Lung (tissue), 12 donors: ENCODE results near the gene F2RL3. TPM values are rescaled to one million over a fixed set of nuclear protein-coding genes. Genes with fewer than 3 reads are reported as not detected.
A peak's percentile ranks its signal among the peaks of the same experiment; 100 is the strongest.

Source experiments
- ATAC-seq: fragments of 200-7000 bp; cut with Tn5 transposase; one replicate; pipeline ENCODE4 v1.9.1; 2020; ENCODE audit warnings: moderate number of reproducible peaks; ENCODE audit not compliant: insufficient read depth, low FRiP score
- DNase-seq, 3 donors: peaks; one replicate each; pipeline ENCODE4 v3.0.0-alpha.2; 2013 to 2017
- H3K27ac ChIP-seq, 2 donors: one replicate each; pipeline ENCODE4 v1.5.1; 2013; ENCODE audit warnings: mild to moderate bottlenecking in 2 of 2, moderate library complexity in 2 of 2, control low read depth in 1 of 2, inconsistent platforms in 1 of 2, low read depth in 1 of 2, low read length in 1 of 2
- H3K27me3 ChIP-seq, 3 donors: one replicate each; pipeline ENCODE4 v1.5.1; 2013; ENCODE audit warnings: low read length in 2 of 3; ENCODE audit not compliant: control insufficient read depth in 3 of 3, insufficient read depth in 3 of 3
- H3K36me3 ChIP-seq, 4 donors: one replicate each; pipeline ENCODE4 v1.5.1; 2013; ENCODE audit warnings: low read length in 4 of 4, mild to moderate bottlenecking in 1 of 4, moderate library complexity in 1 of 4; ENCODE audit not compliant: control insufficient read depth in 4 of 4, insufficient read depth in 4 of 4
- H3K4me1 ChIP-seq, 5 donors: one replicate each; pipeline ENCODE4 v1.5.1; 2013; ENCODE audit warnings: low read length in 5 of 5, mild to moderate bottlenecking in 2 of 5, moderate library complexity in 1 of 5; ENCODE audit not compliant: control insufficient read depth in 5 of 5, insufficient read depth in 5 of 5
- H3K4me3 ChIP-seq: one replicate; pipeline ENCODE4 v1.5.1; 2013; ENCODE audit warnings: mild to moderate bottlenecking, control low read depth, moderate library complexity
- H3K9ac ChIP-seq, 2 donors: one replicate each; pipeline ENCODE4 v1.5.1; 2013; ENCODE audit warnings: low read length in 2 of 2, control low read depth in 1 of 2; ENCODE audit not compliant: insufficient read depth in 1 of 2
- H3K9me3 ChIP-seq, 4 donors: one replicate each; pipeline ENCODE4 v1.5.1; 2013; ENCODE audit warnings: low read length in 3 of 4, mild to moderate bottlenecking in 1 of 4, moderate library complexity in 1 of 4; ENCODE audit not compliant: control insufficient read depth in 4 of 4, insufficient read depth in 3 of 4
- CTCF ChIP-seq: IDR thresholded peaks from 2 replicates; pipeline ENCODE4 v1.5.1; 2012; ENCODE audit warnings: mild to moderate bottlenecking; ENCODE audit errors: control extremely low read depth, extremely low read depth
- WGBS, 2 donors: extraction: QIAGEN DNeasy Blood & Tissue Kit; methylation state at CpG; one replicate each; pipeline ENCODE4 v1.1.7; 2013; 5-methylcytosine and 5-hydroxymethylcytosine counted together
- polyA plus RNA-seq, 2 donors: library from polyadenylated mRNA; stranded (reverse); fragments of 200-250 nt; gene quantifications; one replicate each; pipeline ENCODE4 v1.2.1, GENCODE V29; 2013
- total RNA-seq, 2 donors: library from RNA; depleted of rRNA in 1 of 2; stranded (reverse); fragments of >200 nt in 1 of 2; gene quantifications; one replicate each; pipeline ENCODE4 v1.2.1, GENCODE V29; 2014 to 2021
- donor health status: control.
- donor health status: control.
- donor health status: Bipolar disorder and iron deficiency.
- donor health status: healthy.
- donor health status: DM: yes; HTN: yes; CAD: no.

The F2RL3 gene
- total and polyA plus RNA-seq, 4 donors: 5.8 to 76.8 (median 53.0) TPM

DNA sequence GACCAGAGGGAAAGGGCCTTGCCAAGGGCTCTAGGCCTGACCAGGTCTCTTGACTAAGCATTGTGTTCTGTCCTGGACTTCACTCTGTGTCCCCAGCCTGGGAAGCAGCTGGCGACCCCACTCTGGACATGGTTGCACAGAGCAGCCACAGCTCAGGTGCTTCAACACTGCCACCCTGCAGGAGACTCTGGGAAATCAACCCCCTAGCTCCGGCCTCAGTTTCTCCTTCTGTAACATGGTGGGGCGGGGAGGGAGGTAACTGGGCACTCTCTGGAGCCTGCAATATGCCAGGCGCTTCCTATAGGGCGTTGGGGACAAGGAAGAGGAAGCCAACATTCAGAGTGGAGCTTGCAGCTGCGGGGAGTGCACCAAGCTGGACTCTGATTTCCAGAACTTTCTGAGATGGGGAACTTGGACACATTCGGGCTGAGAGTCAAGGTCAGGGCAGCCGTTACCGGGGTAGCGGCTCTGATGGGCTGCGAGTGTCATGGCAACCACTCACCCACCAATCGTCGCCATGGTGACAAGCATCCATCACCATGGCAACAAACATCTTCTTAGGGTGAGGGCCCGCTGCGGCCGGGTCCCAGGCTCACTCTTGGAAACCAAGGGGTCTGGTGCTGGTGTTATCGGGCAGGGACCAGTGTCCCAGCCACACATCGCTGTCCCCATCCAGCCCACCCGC is 12.8 kb downstream of the F2RL3 start:
- H3K27me3 ChIP-seq: no peaks in the 10 kb centered on the region
- no peak overlapping the region for H3K27ac ChIP-seq
- TF ChIP-seq CTCF: no peak
- H3K36me3 ChIP-seq: peaks cover 0 to 6% (median 1%) of the 10 kb centered on the region in 4 donors
- peaks cover 0 to 3% (median 0%) of the 10 kb centered on the region in 4 donors for H3K9me3 ChIP-seq
- H3K4me1 ChIP-seq: no peaks in the 10 kb centered on the region
- DNase-seq (no peak), ATAC-seq (no peak)
- 91 to 92% methylated on average over 19 of the region's 19 CpGs for WGBS, 2 donors
- H3K4me3 ChIP-seq: no peak overlapping the region
- H3K9ac ChIP-seq: no peak overlapping the region

GRCh38 chr19:16902545-16902944 is 13.7 kb downstream of the F2RL3 start:
- ATAC-seq (no peak), DNase-seq (no peak)
- H3K27me3 ChIP-seq: no peaks in the 10 kb centered on the region
- no peak overlapping the region for H3K27ac ChIP-seq
- H3K36me3 ChIP-seq: peaks cover 0 to 6% (median 1%) of the 10 kb centered on the region in 4 donors
- no peak overlapping the region for H3K9ac ChIP-seq
- TF ChIP-seq CTCF: no peak
- 97 to 99% methylated on average over 12 of the region's 12 CpGs for WGBS, 2 donors
- peaks cover 0 to 3% (median 0%) of the 10 kb centered on the region in 4 donors for H3K9me3 ChIP-seq
- no peaks in the 10 kb centered on the region for H3K4me1 ChIP-seq
- H3K4me3 ChIP-seq: no peak overlapping the region

GRCh38 chr19:16903347-16903746 is 14.5 kb downstream of the F2RL3 start:
- DNase-seq (peak in 1 of 3 donors; percentile 7), ATAC-seq (no peak)
- Histone ChIP-seq H3K27ac (no peak overlapping the region), H3K4me3 (no peak overlapping the region), H3K9ac (no peak overlapping the region), H3K27me3 (no peaks in the 10 kb centered on the region), H3K9me3 (peaks cover 0 to 3% (median 0%) of the 10 kb centered on the region in 4 donors), H3K36me3 (peaks cover 0 to 6% (median 1%) of the 10 kb centered on the region in 4 donors), H3K4me1 (no peaks in the 10 kb centered on the region)
- 89 to 92% methylated on average over 7 of the region's 7 CpGs for WGBS, 2 donors
- TF ChIP-seq CTCF: no peak

GRCh38 chr19:16904599-16904998 is 15.8 kb downstream of the F2RL3 start:
- no peak overlapping the region for H3K9ac ChIP-seq
- no peak overlapping the region for H3K27ac ChIP-seq
- no peak for DNase-seq
- 45 to 89% methylated on average over 5 of the region's 5 CpGs for WGBS, 2 donors
- no peaks in the 10 kb centered on the region for H3K4me1 ChIP-seq
- no peak for ATAC-seq
- H3K36me3 ChIP-seq: peaks cover 0 to 6% (median 1%) of the 10 kb centered on the region in 4 donors
- TF ChIP-seq CTCF: no peak
- H3K27me3 ChIP-seq: no peaks in the 10 kb centered on the region
- H3K9me3 ChIP-seq: peaks cover 0 to 3% (median 0%) of the 10 kb centered on the region in 4 donors
- no peak overlapping the region for H3K4me3 ChIP-seq
